NCI-H2107 treated with DMSO at 0.1 percent for 48 hours (cell line): ENCODE results near the gene DAPK3.
"Not testable (repeated sequence)": the region's sequence is repeated elsewhere in the genome, so short reads cannot be mapped to it uniquely, and the experiment has no call there.

Experiments used
- DNase-seq: peaks from one replicate; lab custom pipeline; 2025; ENCODE audit not compliant: unreplicated experiment; lab: John Stamatoyannopoulos, UW

The DAPK3 gene

GRCh38 chr19:3955688-3956087 is 15.2 kb downstream of the DAPK3 start:
- DNase-seq, result no peak

- DNase-seq, result not testable (repeated sequence)
Observed at GRCh38 chr19:3955276-3955675, 15.6 kb downstream of the DAPK3 start.

GRCh38 chr19:3954107-3954506 is 16.8 kb downstream of the DAPK3 start:
- no peak for DNase-seq

- DNase-seq, result not testable (repeated sequence)
Observed at GRCh38 chr19:3952755-3953276, 18.1 kb downstream of the DAPK3 start.

- no peak for DNase-seq
Observed at GRCh38 chr19:3950871-3951861, 19.7 kb downstream of the DAPK3 start.

- DNase-seq, result no peak
Observed at GRCh38 chr19:3949997-3950859, 20.7 kb downstream of the DAPK3 start.

GRCh38 chr19:3949294-3949693 is 21.6 kb downstream of the DAPK3 start:
- DNase-seq, result no peak

- not testable (repeated sequence) for DNase-seq
Observed at GRCh38 chr19:3947316-3947933, 23.5 kb downstream of the DAPK3 start.

- DNase-seq, result no peak
Observed at GRCh38 chr19:3945838-3946237, 25.1 kb downstream of the DAPK3 start.

GRCh38 chr19:3944018-3944721 is 26.7 kb downstream of the DAPK3 start:
- DNase-seq, result no peak

GRCh38 chr19:3942790-3943409 is 28.0 kb downstream of the DAPK3 start:
- DNase-seq, result no peak

- not testable (repeated sequence) for DNase-seq
Observed at GRCh38 chr19:3938300-3938950, 32.5 kb downstream of the DAPK3 start.

- DNase-seq, result no peak
Observed at GRCh38 chr19:3936506-3937442, 34.1 kb downstream of the DAPK3 start.

- DNase-seq, result no peak
Observed at GRCh38 chr19:3932931-3933810, 37.7 kb downstream of the DAPK3 start, which contains the start of gene NMRK2. NMRK2 (plus strand) TSS chr19:3933069; CDS start chr19:3933672, 603 bp downstream.

GRCh38 chr19:3931041-3931440 is 39.9 kb downstream of the DAPK3 start:
- DNase-seq, result no peak

- DNase-seq, result no peak
Observed at GRCh38 chr19:3923912-3924311, 47.0 kb downstream of the DAPK3 start.

GRCh38 chr19:3923096-3923758 is 47.7 kb downstream of the DAPK3 start:
- no peak for DNase-seq
